ENCODE measurements around the gene PRXL2B. TPM values are rescaled to one million over a fixed set of nuclear protein-coding genes. Genes with fewer than 3 reads are reported as not detected.
"Not testable (repeated sequence)": the region's sequence is repeated elsewhere in the genome, so short reads cannot be mapped to it uniquely, and the experiment has no call there.

Gene PRXL2B
- total RNA-seq, 2 experiments from 2014 or later: 42.2 to 43.2 TPM

- Mint-ChIP-seq H3K9me3 (peaks cover 18% of the 10 kb centered on the region), H3K27me3 (no peaks in the 10 kb centered on the region), H3K4me1 (peaks cover 4% of the 10 kb centered on the region), H3K4me3 (no peak overlapping the region), H3K36me3 (peaks cover 2% of the 10 kb centered on the region), H3K27ac (no peak overlapping the region)
- DNase-seq: no peak
These were observed 31.4 kb downstream of the PRXL2B start for GRCh38 chr1:2617971-2618470.

DNA sequence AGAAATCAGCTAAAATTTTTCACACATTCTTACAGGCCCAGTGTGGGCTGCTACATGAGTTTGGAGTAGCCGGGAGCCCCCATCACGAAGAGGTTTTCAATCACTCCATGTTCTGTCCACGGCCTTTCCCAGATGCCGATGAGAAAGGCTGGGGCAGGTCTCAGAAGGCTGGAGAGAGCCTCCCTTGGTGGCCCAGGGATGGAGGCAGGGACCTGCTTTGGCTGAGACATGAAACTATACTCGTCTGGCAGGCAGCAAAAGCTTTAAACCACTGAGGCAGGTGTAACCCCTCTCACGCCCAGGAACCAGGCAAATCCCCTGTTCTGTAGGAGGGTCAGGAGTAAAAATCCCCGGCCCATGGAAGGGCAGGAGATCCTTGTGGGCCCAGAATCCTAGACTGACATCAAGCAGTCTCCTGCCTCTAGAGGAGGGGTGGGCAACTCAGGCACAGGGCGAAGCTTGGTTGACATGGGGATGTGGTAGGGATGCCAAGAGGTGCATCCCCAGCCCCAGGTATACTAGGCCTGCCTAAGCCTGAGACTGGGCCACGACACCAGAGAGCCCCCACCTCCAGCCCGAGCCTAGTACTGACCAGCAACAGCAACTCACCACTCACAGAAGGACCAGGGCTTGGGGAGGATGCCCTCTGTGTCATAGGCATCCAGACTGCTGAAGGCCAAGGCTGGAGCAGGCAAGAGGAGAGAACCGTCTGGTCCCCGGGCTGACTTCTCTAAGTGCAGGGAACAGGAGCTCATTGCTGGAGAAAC lies 37.2 kb downstream of the PRXL2B start:
- peaks cover 29% of the 10 kb centered on the region for H3K27me3 Mint-ChIP-seq
- H3K4me3 Mint-ChIP-seq: no peak overlapping the region
- H3K4me1 Mint-ChIP-seq: peaks cover 5% of the 10 kb centered on the region
- no peaks in the 10 kb centered on the region for H3K36me3 Mint-ChIP-seq
- peaks cover 5% of the 10 kb centered on the region for H3K9me3 Mint-ChIP-seq
- DNase-seq: no peak
- H3K27ac Mint-ChIP-seq: no peak overlapping the region

DNA sequence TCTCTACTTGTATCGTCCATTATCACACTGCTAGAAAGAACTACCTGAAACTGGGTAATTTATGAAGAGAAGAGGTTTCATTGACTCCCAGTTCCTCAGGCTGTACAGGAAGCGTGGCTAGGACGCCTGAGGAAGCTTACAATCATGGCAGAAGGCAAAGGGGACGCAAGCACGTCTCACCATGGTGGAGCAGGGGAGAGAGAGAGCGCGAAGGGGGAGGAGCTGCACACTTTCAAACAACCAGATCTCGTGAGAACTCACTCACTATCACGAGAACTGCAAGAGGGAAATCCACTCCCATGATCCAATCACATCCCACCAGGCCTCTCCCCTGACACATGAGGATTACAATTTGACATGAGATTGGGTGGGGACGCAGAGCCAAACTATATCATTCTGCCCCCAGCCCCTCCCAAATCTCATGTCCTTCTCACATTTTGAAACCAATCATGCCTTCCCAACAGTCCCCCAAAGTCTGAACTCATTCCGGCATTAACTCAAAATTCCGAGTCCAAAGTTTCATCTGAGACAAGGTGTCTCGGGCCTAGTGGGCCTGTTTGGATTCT lies 38.2 kb downstream of the PRXL2B start:
- H3K27me3 Mint-ChIP-seq: peaks cover 33% of the 10 kb centered on the region
- DNase-seq: no peak
- no peak overlapping the region for H3K4me3 Mint-ChIP-seq
- H3K4me1 Mint-ChIP-seq: peaks cover 5% of the 10 kb centered on the region
- H3K9me3 Mint-ChIP-seq: peaks cover 2% of the 10 kb centered on the region
- H3K27ac Mint-ChIP-seq: no peak overlapping the region
- no peaks in the 10 kb centered on the region for H3K36me3 Mint-ChIP-seq

GRCh38 chr1:2625311-2625710 lies 38.7 kb downstream of the PRXL2B start:
- Mint-ChIP-seq H3K9me3 (no peaks in the 10 kb centered on the region), H3K27ac (no peak overlapping the region), H3K4me3 (no peak overlapping the region), H3K4me1 (peaks cover 5% of the 10 kb centered on the region), H3K36me3 (no peaks in the 10 kb centered on the region), H3K27me3 (peaks cover 38% of the 10 kb centered on the region)
- no peak for DNase-seq

DNA sequence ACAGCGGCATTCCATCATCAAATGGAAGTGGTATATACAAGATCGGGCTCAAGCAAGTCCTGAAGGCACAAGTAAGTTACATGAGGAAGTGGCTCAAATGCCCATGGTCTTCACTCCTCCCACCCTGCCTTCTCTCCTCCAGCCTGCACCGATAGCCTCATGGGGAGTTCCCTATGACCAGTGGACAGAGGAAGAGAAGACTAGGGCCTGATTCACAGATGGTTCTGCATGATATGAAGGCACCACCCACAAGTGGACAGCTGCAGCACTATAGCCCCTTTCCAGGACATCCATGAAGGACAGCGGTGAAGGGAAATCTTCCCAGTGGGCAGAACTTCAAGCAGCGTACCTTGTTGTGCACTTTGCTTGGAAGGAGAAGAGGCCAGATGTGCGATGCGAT lies 39.2 kb downstream of the PRXL2B start:
- not testable (repeated sequence) for H3K36me3 Mint-ChIP-seq, H3K9me3 Mint-ChIP-seq, H3K4me3 Mint-ChIP-seq, DNase-seq, H3K27ac Mint-ChIP-seq, H3K4me1 Mint-ChIP-seq
- peaks cover 43% of the 10 kb centered on the region for H3K27me3 Mint-ChIP-seq

DNA sequence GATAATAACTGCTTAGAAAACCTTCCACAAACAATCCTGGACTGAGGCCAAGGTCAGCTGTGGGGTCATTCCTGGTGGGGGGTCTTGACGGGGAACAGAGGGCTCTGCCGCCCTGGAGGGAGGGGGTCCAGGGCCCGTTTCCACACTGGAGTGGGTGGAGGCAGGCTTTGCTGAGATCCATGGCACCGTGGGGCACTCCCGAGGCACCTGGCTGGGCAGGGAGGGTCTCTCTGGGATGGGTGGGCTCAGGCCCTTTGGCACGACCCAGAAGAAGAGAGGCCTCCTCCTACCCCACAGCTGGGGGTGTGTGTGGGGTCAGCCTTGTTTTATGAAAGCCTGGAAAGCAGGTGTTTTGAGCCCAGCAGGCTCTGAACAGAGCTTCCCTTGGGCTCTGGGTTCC lies 41.2 kb downstream of the PRXL2B start:
- H3K27ac Mint-ChIP-seq: no peak overlapping the region
- H3K27me3 Mint-ChIP-seq: peaks cover 45% of the 10 kb centered on the region

DNA sequence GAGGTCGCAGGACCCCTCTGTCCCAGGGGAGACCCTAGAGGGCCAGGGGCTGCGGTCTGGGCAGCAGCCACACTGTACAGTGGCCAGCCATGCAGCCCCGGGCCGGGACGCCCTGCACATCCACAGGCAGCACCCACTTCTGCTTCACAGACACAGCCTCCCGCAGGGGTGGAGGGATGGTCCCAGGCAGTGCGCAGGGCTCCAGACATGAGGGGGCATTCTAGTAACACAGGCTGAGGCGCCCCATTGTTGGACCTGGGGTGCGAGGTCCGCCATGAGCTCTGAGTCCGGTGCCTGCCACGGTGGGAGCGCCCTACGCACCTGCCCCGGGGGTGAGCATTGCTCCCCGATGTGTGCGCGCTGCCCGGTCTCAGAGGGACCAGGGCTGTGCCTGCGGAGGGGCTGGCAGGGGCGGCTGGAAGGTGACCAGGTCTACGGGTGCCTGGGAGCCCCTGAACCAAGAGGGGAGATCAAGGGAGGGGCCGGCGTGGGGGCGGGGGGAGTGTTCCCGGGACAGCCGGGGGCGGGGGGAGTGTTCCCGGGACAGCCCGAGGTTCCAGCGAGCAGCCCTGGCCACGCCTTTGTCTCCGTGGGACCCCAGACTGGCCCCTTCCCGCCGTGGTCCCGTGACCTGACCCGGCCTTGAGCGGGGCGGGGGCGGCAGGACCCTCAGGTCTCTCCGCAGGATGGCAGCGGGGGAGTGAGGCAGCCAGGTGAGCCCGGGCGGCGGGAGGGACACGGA lies 41.8 kb downstream of the PRXL2B start:
- no peak overlapping the region for H3K4me3 Mint-ChIP-seq
- H3K36me3 Mint-ChIP-seq: no peaks in the 10 kb centered on the region
- no peak overlapping the region for H3K27ac Mint-ChIP-seq
- no peaks in the 10 kb centered on the region for H3K9me3 Mint-ChIP-seq
- DNase-seq: no peak
- peaks cover under 1% of the 10 kb centered on the region for H3K4me1 Mint-ChIP-seq
- peaks cover 45% of the 10 kb centered on the region for H3K27me3 Mint-ChIP-seq

More for the DNA sequence above, 41.2 kb downstream of the PRXL2B start:
- Mint-ChIP-seq H3K9me3 (no peaks in the 10 kb centered on the region), H3K4me1 (peaks cover 5% of the 10 kb centered on the region), H3K36me3 (no peaks in the 10 kb centered on the region), H3K4me3 (no peak overlapping the region)
- no peak for DNase-seq

- Mint-ChIP-seq H3K9me3 (no peaks in the 10 kb centered on the region), H3K27ac (no peak overlapping the region), H3K27me3 (peaks cover 45% of the 10 kb centered on the region), H3K36me3 (no peaks in the 10 kb centered on the region), H3K4me1 (no peaks in the 10 kb centered on the region), H3K4me3 (no peak overlapping the region)
- DNase-seq: no peak
These were observed 42.5 kb downstream of the PRXL2B start for GRCh38 chr1:2628933-2629626.

- no peaks in the 10 kb centered on the region for H3K36me3 Mint-ChIP-seq
- H3K4me1 Mint-ChIP-seq: no peaks in the 10 kb centered on the region
- H3K27ac Mint-ChIP-seq: no peak overlapping the region
- no peaks in the 10 kb centered on the region for H3K9me3 Mint-ChIP-seq
- no peak overlapping the region for H3K4me3 Mint-ChIP-seq
- H3K27me3 Mint-ChIP-seq: peaks cover 41% of the 10 kb centered on the region
- no peak for DNase-seq
These were observed 43.3 kb downstream of the PRXL2B start for GRCh38 chr1:2629627-2630497.

GRCh38 chr1:2630498-2631135 lies 44.0 kb downstream of the PRXL2B start:
- Mint-ChIP-seq H3K36me3 (no peaks in the 10 kb centered on the region), H3K9me3 (no peaks in the 10 kb centered on the region), H3K4me1 (no peaks in the 10 kb centered on the region), H3K4me3 (no peak overlapping the region), H3K27ac (no peak overlapping the region), H3K27me3 (peaks cover 38% of the 10 kb centered on the region)
- DNase-seq: no peak

DNA sequence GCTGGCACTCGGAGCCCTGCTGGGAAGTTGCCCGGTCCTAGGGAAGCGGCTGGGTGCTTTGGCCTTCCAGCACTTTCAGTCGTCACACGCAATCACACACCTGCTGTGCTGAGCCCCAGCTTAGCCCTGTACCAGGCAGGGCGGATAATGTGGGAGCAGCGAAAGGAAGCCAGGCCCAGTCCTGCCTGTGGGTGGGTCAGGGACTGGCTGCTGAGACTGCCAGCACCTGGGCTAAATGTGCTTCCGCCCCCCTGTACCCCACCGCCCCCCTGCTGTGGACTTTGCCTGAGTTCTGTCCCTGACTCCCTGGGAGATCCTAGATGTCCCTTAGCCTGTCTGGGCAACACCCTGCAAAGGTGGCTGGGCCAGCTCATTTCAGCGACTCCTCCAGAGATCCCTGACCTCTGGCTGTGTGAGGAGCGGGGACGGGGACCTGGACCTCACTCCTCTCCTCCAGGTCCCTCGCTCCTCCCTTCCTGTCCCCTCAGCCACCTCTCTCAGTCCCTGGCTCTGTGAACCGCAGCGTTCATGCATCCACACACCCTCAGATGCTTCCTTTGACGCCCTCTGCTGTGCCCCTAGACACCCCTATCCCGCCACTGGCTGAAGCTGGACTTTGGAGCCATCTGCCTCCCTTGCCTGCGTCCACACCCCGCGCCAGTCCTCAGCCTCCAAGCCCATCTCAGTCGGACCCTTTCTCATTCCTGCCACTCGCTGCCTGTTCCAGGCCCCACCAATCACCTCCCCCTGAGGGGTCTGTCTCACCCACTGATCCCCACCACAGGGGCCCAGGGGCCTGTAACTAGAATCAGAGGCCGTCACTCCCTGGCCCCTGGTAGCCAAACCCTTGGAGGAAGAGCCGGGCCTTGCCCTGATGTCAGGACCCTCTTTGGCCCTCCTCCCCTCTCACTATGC lies 44.8 kb downstream of the PRXL2B start:
- Mint-ChIP-seq H3K27ac (no peak overlapping the region), H3K27me3 (peaks cover 33% of the 10 kb centered on the region), H3K4me3 (no peak overlapping the region), H3K9me3 (no peaks in the 10 kb centered on the region), H3K36me3 (no peaks in the 10 kb centered on the region), H3K4me1 (no peaks in the 10 kb centered on the region)
- DNase-seq: no peak

DNA sequence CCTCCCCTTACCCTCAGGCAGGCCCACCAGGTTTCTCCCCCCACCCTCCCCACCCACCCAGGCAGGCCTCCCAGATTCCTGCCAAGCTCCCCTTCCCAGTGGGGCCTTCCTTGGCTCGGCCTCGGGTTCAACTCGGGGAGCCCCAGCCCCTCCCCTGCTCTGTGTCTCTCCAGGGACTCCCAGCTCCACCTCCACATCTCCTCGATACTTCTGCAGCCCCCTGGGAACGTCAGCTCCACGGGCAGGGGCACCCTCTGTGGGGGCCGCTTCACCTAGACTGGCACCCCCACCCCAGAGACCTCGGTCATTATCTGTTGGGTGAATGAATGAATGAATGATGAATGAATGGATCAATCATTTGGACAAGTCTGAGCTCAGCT lies 45.5 kb downstream of the PRXL2B start:
- peaks cover 29% of the 10 kb centered on the region for H3K27me3 Mint-ChIP-seq
- no peaks in the 10 kb centered on the region for H3K4me1 Mint-ChIP-seq
- peaks cover 4% of the 10 kb centered on the region for H3K9me3 Mint-ChIP-seq
- H3K4me3 Mint-ChIP-seq: no peak overlapping the region
- no peaks in the 10 kb centered on the region for H3K36me3 Mint-ChIP-seq
- no peak for DNase-seq
- no peak overlapping the region for H3K27ac Mint-ChIP-seq
